NCI-H146 (cell line): ENCODE results near the gene RIPPLY3.

Source experiments
- DNase-seq: peaks from one replicate; lab custom pipeline; 2025; lab: John Stamatoyannopoulos, UW

RIPPLY3 gene

DNA sequence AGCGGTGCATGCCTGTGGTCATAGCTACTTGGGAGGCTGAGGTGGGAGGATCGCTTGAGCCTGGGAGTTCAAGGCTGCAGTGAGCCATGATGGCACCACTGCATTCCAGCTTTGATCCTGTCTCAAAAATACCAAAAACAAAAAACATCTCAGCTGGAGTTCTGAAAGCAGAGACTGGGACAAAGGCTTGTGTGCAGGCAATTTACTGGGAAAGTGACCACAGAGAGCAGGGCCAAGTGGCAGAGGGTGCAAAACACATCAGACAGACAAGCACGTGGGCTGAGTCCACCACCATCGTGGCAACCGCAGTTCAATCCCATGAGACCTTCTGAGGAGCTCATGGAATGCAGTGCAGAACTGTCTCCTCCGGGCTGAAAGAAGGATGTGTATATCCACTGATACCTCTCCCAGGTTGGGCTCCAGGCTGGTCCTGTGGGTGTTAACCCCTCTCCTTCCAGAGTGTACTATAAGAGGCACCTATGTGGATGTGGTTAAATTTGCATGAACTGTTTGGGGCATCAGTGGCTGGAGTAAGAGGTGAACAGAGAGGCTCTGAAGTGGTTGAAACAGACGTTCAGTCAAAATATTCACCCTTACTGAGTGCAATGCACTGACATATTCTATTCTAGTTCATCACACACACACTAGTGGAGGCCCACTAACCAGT is 55.6 kb downstream of the RIPPLY3 start:
- no peak for DNase-seq

DNA sequence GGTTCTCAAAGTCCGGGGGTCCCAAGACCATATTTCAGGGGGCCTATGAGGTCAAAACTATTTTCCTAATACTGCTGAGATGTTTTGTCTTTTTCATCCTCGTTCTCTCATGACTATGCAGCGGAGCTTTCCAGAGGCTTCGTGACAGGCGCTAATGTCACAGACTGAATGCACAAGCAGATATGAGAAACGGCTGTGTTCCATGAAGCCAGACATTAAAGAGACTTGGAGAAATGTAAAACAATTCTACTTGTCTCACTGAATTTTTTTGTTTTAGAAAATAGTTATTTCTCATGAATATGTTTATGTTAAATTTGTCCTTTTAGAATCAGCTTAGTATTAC is 56.1 kb downstream of the RIPPLY3 start:
- DNase-seq: no peak

DNA sequence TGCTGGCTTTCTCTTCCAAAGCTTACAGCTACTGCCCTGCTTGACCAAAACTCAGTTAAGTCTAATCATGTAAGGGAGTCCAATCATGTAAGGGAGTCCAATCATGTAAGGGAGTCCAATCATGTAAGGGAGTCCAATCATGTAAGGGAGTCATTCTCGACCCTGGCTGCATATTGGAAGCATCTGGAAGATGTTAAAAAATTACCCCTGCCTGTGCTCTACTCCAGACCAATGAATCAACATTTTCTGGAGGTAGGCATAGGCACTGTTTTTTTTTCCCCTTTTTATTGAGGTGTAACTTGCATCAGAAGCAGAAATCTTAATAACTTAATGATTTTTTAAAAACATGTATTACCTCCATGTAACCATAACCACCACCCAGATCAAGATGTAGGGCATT is 56.9 kb downstream of the RIPPLY3 start:
- DNase-seq: no peak

DNA sequence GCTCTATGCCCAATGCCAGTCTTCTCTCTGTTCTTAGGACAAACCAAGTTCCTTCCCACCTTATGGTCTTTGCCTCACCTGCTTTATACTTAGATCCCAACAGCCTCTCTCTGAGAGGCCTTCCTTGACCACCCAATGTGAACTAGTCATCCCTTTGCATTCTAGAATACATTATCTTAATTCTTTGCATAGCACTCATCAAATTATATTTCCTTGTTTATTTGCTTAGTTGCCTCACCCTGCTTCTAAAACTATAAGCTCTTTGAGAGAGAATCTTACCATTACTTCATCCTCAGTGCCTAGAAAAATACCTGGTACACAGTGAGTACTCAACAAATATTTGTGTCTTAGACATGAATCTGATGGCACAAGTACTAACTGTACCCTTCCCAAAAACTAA is 58.3 kb downstream of the RIPPLY3 start:
- DNase-seq: no peak

DNA sequence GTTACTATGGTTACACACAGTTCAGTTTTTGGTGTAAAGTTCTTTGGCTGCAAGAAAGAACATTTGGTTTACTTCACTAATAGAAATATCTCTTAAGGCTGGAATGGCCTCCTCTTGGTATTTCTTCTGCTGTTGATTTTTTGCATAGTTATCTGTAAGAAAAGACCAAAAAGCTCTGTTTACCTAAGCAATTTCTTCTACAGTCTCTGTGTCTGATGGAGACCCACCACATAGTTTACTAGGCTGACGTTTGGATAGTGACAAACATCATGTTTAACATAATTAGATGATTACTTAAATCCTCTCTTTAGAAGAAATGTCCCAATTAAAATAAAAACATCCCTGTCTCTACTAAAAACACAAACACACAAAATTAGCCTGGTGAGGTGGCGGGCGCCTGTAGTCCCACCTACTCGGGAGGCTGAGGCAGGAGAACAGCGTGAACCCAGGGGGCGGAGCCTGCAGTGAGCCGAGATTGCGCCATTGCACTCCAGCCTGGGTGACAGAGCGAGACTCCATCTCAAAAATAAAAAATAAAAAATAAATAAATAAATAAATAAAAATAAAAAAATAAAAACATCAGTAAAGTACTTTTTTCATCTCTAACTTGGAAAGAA is 59.2 kb downstream of the RIPPLY3 start:
- no peak for DNase-seq
